RWPE2 (cell line): ENCODE data around the gene GRB10.

Experiments used
- ATAC-seq: fragments of 200-7000 bp; cut with Tn5 transposase; 3 replicates; pipeline ENCODE4 v1.9.1; 2021; ENCODE audit warnings: low read depth
- DNase-seq: peaks from one replicate; pipeline ENCODE4 v3.0.0-alpha.2; 2020; ENCODE audit warnings: low spot score
- H3K27ac ChIP-seq: fragments of 450-650 bp; 2 replicates; pipeline ENCODE4 v1.5.1; 2017; ENCODE audit warnings: mild to moderate bottlenecking; ENCODE audit not compliant: poor library complexity, severe bottlenecking
- H3K27me3 ChIP-seq: fragments of 250-450 bp; sonication (Bioruptor Pico); 2 replicates; pipeline ENCODE4 v1.5.1; 2021; ENCODE audit warnings: mild to moderate bottlenecking, moderate library complexity; ENCODE audit not compliant: insufficient read depth, poor library complexity, severe bottlenecking
- H3K36me3 ChIP-seq: fragments of 250-450 bp; sonication (Bioruptor Pico); 2 replicates; pipeline ENCODE4 v1.5.1; 2020; ENCODE audit warnings: low read depth, mild to moderate bottlenecking, moderate library complexity
- H3K4me1 ChIP-seq: fragments of 250-450 bp; sonication (Bioruptor Pico); 2 replicates; pipeline ENCODE4 v1.5.1; 2021; ENCODE audit warnings: mild to moderate bottlenecking, moderate library complexity; ENCODE audit not compliant: insufficient read depth, poor library complexity, severe bottlenecking
- H3K4me3 ChIP-seq: fragments of 250-450 bp; sonication (Bioruptor Pico); 2 replicates; pipeline ENCODE4 v1.5.1; 2021; ENCODE audit warnings: mild to moderate bottlenecking, moderate library complexity; ENCODE audit not compliant: severe bottlenecking
- H3K9me3 ChIP-seq: fragments of 250-450 bp; sonication (Bioruptor Pico); 2 replicates; pipeline ENCODE4 v1.5.1; 2021; ENCODE audit warnings: mild to moderate bottlenecking, moderate library complexity; ENCODE audit not compliant: severe bottlenecking
- TF ChIP-seq, protein P1 (sequence below): fragments of 450-650 bp; IDR thresholded peaks from one replicate; pipeline ENCODE4 v1.5.1; 2017; ENCODE audit warnings: mild to moderate bottlenecking, moderate library complexity; ENCODE audit not compliant: poor library complexity, severe bottlenecking

The GRB10 gene

DNA sequence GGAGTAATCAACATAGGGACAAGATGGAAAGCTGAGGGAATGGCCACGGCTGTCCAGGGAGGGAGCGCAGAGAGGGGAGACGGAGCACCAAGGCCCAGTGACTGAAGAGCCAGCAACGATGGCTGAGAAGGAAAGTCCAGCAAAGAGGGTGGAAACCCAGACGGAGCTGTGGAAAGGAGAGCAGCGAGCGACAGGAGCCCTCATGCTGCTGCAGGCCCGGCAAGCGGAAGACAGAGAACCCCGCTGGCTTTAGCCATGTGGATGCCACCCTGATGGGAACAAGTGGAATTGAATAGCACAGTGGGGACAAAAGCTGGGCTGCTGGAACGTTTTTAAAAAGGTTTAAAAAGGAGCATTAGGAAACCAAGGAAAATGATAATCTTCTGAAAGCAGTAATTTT, 134.6 kb downstream of the GRB10 start:
- no peak for DNase-seq
- no peak for ATAC-seq
- no peaks in the 10 kb centered on the region for H3K9me3 ChIP-seq
- no peaks in the 10 kb centered on the region for H3K27me3 ChIP-seq
- no peak overlapping the region for H3K27ac ChIP-seq
- TF ChIP-seq, protein P1, sequence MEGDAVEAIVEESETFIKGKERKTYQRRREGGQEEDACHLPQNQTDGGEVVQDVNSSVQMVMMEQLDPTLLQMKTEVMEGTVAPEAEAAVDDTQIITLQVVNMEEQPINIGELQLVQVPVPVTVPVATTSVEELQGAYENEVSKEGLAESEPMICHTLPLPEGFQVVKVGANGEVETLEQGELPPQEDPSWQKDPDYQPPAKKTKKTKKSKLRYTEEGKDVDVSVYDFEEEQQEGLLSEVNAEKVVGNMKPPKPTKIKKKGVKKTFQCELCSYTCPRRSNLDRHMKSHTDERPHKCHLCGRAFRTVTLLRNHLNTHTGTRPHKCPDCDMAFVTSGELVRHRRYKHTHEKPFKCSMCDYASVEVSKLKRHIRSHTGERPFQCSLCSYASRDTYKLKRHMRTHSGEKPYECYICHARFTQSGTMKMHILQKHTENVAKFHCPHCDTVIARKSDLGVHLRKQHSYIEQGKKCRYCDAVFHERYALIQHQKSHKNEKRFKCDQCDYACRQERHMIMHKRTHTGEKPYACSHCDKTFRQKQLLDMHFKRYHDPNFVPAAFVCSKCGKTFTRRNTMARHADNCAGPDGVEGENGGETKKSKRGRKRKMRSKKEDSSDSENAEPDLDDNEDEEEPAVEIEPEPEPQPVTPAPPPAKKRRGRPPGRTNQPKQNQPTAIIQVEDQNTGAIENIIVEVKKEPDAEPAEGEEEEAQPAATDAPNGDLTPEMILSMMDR, result no peak
- H3K36me3 ChIP-seq, result no peaks in the 10 kb centered on the region
- H3K4me1 ChIP-seq, result no peaks in the 10 kb centered on the region
- no peak overlapping the region for H3K4me3 ChIP-seq

DNA sequence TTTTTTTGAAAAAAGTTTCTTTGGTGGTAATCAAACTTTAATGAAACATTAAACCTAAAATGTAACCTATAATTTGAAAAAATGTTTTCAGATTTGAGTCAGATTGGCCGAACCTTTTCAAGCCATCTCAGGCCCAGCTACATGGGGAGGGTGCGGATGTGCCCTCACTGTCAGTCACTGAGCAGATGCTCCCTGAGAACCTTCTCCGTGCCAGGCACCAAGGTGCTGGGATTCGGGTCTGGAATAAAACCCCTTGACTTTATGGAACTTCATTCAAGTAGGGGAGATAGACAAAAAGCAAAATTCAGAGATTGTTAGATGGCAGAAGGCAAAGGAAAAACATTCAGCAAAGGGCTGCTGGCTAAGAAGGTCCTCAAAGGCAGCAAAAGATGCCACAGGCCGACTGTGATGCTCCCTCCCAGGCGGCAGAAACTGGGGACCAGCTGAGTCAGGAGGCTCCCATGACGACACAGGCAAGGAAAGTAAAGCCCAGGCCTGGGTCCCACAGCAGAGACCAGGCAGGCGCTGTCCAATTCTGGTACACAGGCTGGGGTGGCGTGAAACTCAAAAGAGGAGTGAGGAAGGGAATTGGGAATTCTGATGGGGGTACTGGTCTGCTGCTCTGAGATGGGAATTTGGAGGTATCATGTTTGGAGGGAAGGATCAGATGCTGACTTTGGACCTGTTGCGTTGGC, 135.3 kb downstream of the GRB10 start:
- Histone ChIP-seq H3K4me3 (no peak overlapping the region), H3K4me1 (no peaks in the 10 kb centered on the region), H3K27me3 (no peaks in the 10 kb centered on the region), H3K27ac (no peak overlapping the region), H3K9me3 (no peaks in the 10 kb centered on the region), H3K36me3 (no peaks in the 10 kb centered on the region)
- TF ChIP-seq, protein P1, result no peak
- DNase-seq (no peak), ATAC-seq (no peak)

DNA sequence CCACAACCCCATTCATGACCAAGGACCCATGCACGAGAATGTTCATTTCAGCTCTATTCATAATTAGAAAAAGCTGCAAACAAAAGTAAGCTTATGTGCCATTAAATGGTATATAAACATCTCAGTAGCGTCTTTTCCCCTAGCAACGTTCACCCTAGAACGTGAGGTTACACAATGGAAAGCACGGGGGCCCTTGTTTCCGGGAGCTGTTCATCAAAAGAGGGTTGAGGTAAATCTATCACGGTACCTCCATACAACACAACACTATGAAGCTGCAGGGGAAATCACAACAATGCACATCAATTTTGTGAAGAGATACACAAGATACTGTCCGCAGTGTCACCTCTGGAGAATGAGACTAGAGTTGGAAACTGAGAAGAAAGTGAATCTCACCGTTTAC, 136.6 kb downstream of the GRB10 start:
- Histone ChIP-seq H3K36me3 (no peaks in the 10 kb centered on the region), H3K4me1 (no peaks in the 10 kb centered on the region), H3K27ac (no peak overlapping the region), H3K4me3 (no peak overlapping the region), H3K27me3 (no peaks in the 10 kb centered on the region), H3K9me3 (no peaks in the 10 kb centered on the region)
- ATAC-seq (no peak), DNase-seq (no peak)
- TF ChIP-seq, protein P1, result no peak

DNA sequence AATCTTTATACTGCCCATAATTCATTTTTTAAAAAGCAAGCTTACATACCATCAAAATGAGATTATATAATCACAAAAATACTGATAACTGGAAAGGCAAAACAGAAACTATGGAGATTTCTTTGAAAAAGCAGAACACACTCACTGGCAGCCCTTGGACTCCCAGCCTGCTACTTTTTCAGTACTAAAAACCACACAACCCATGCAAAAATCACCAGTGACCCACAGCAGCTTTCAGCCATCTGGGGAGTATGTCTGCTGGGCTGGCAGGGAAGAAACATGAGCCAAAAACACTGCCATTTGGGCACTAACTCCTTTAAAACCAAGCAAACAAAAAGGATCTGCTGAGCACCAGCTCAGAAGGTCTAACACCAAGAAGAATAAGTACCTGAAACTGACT, 137.5 kb downstream of the GRB10 start:
- ATAC-seq (no peak), DNase-seq (no peak)
- no peak overlapping the region for H3K27ac ChIP-seq
- no peaks in the 10 kb centered on the region for H3K36me3 ChIP-seq
- no peaks in the 10 kb centered on the region for H3K4me1 ChIP-seq
- no peaks in the 10 kb centered on the region for H3K9me3 ChIP-seq
- no peak overlapping the region for H3K4me3 ChIP-seq
- TF ChIP-seq, protein P1, result no peak
- H3K27me3 ChIP-seq, result no peaks in the 10 kb centered on the region

DNA sequence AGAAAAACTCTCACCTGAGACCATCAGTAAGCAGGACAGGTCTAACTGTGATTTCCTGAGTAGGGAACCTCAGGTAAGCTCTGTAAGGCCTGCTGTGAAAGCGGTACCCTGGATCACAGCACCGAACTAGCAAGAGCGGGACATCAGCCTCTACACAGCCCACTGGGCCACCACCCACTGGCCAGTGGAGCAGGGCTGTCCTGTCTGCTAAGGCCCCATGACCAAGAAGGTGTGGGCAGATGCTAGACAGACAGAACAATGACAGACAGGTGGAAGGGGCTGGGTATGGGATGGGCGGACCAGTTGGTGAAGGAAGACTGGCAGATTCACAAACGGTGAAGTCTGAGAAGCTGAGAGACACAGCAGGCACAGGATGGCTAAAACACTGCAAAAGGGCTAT, 138.1 kb downstream of the GRB10 start:
- H3K36me3 ChIP-seq, result no peaks in the 10 kb centered on the region
- no peaks in the 10 kb centered on the region for H3K4me1 ChIP-seq
- H3K4me3 ChIP-seq, result no peak overlapping the region
- no peaks in the 10 kb centered on the region for H3K27me3 ChIP-seq
- TF ChIP-seq, protein P1, result no peak
- DNase-seq (no peak), ATAC-seq (no peak)
- H3K9me3 ChIP-seq, result no peaks in the 10 kb centered on the region
- no peak overlapping the region for H3K27ac ChIP-seq
